Measurements from ENCODE around the gene GRM5.

DNA sequence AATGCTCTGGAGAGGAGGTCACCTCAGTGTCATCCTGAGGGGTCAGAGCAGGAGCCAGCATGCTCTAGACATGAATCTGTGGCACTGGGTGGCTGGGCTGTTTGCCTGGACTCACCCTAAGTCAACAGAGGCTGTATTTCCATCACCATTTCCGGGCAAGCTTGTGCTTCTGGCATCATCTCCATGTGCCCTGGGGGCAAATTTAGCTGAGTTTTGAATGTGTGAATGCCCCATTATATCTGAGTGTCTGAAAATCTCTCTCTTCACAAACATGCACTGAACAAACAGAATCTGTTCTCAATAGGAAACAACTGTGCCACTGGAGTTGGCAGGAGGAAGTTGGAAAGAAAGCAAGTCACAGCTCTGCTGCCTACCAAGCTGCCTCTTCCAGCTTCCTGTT is 356.2 kb downstream of the GRM5 start:
- TF ChIP-seq, protein P1, sequence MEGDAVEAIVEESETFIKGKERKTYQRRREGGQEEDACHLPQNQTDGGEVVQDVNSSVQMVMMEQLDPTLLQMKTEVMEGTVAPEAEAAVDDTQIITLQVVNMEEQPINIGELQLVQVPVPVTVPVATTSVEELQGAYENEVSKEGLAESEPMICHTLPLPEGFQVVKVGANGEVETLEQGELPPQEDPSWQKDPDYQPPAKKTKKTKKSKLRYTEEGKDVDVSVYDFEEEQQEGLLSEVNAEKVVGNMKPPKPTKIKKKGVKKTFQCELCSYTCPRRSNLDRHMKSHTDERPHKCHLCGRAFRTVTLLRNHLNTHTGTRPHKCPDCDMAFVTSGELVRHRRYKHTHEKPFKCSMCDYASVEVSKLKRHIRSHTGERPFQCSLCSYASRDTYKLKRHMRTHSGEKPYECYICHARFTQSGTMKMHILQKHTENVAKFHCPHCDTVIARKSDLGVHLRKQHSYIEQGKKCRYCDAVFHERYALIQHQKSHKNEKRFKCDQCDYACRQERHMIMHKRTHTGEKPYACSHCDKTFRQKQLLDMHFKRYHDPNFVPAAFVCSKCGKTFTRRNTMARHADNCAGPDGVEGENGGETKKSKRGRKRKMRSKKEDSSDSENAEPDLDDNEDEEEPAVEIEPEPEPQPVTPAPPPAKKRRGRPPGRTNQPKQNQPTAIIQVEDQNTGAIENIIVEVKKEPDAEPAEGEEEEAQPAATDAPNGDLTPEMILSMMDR (IDR thresholded peaks at IDR 0.05): no peak
- no peak for TF ChIP-seq POLR2A (IDR thresholded peaks at IDR 0.05)

All from transverse colon (tissue), 3 donors.